GM10266 (cell line): Measurements from ENCODE around the gene LOXL3.

ENCODE experiments used
- DNase-seq: peaks from one replicate; pipeline ENCODE4 v3.0.0; 2012; ENCODE audit errors: extremely low spot score
- TF ChIP-seq, protein P1 (sequence below): IDR thresholded peaks from 2 replicates; pipeline ENCODE4 v1.5.1; 2012; ENCODE audit warnings: mild to moderate bottlenecking, low read depth; ENCODE audit not compliant: control insufficient read depth, insufficient read depth; ENCODE audit errors: missing control alignments

LOXL3 gene

DNA sequence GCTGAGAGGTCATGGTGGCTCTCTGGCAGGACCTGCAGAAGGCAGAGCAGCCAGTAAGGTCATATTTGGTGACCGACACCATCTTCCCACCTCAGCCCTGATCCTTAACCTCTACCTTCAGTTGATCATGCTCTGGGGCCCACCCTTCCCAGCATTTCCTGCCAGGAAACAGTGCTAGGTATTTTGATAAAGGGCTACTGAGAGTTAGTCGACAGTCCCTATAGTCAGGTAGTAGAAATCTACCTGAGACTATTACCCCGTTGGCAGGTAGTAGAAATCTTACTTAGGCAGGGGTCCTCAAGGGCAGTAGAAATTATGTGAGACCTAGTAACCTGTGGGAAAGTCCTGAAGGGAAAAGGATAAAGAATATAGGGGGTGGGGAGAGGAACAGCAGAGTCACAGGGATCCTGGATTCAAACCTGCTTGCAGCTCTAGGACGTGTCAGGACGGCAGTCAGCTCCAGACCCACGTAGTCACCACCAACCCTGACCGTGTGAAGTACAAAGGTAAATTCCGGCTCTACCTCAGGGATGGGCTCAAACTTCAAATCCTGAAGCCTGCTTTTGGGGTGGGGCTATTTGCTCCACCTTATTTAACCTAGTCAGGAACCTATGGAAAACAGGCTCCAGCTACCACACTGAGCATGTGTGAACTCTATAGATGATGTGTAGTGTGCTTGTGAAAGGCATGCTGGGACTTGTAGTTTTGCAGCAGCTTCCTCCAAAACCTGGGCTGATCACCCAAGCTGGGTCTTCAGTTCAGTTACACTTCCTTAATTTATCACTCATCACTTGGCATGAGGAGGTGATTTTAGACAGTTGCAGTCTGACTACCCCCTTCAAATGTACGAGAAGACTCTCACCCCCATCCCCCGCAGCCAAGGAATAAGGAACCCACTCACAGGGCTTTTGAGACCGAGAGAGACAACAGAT lies 27.8 kb downstream of the LOXL3 start, which contains the start of gene DQX1:
Gene DQX1, minus strand, starts transcription at position 515 of the 932 bp plus-strand sequence. Its CDS starts 502 bp downstream, at position 13.
- peak; percentile 69 for DNase-seq
- TF ChIP-seq, protein P1, sequence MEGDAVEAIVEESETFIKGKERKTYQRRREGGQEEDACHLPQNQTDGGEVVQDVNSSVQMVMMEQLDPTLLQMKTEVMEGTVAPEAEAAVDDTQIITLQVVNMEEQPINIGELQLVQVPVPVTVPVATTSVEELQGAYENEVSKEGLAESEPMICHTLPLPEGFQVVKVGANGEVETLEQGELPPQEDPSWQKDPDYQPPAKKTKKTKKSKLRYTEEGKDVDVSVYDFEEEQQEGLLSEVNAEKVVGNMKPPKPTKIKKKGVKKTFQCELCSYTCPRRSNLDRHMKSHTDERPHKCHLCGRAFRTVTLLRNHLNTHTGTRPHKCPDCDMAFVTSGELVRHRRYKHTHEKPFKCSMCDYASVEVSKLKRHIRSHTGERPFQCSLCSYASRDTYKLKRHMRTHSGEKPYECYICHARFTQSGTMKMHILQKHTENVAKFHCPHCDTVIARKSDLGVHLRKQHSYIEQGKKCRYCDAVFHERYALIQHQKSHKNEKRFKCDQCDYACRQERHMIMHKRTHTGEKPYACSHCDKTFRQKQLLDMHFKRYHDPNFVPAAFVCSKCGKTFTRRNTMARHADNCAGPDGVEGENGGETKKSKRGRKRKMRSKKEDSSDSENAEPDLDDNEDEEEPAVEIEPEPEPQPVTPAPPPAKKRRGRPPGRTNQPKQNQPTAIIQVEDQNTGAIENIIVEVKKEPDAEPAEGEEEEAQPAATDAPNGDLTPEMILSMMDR = no peak

DNA sequence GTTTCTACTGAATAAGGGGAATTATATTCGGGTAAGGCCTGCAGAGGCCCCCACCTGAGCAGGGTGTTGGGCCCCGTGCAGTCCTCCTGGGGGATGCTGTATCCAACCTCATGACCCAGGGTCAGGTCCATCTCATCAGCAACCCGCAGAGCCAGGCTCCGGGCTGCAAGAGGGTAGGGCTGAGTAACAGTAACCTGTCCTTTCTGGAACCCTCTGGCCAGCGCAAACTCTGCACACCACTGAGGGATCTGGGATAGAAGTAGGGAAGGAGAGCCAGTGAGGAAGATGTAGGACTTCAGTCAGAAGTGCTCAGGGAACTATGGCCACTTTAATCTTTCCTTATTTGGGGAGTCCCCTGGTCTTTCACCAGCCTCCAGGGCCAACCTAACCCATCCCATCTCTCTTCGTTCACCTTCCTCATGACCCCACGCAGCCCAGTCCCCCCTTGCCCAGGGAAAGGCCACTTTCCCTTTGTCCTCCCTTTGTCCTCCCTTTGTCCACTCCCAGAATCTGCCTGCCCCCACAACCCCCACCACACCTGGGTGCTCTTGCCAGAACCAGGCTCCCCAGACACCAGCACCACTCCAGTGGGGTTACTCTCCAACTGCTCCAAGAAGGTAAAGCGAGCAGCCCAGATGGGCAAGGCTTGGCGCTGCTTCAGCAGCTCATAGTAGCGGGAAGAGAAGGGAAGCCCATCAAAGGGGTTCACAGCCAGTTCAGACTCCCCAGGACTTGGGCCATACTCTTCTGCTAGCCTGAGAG lies 28.6 kb downstream of the LOXL3 start:
- DNase-seq = no peak

DNA sequence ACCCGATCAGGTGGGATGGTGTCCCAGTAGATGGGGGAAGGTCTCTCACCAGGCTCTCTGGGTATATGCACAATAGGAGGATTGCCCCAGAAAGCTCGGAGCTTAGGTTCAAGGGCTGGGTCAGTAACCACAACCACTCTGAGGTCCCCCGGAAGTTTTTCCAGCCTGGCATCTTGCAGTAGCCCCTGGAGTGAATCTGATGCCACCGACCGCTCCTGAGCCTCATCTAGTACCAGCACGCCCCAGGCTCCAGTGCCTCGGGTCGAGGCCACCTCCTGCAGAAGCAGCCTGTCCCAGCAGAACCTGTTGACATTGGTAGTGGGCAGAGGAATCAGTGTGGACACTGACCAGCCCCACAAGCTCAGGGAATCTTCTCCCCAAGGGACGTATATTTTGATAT lies 29.7 kb downstream of the LOXL3 start:
- no peak for DNase-seq
- TF ChIP-seq, protein P1 = no peak

More for the DNA sequence above, 28.6 kb downstream of the LOXL3 start:
- TF ChIP-seq, protein P1 = no peak

DNA sequence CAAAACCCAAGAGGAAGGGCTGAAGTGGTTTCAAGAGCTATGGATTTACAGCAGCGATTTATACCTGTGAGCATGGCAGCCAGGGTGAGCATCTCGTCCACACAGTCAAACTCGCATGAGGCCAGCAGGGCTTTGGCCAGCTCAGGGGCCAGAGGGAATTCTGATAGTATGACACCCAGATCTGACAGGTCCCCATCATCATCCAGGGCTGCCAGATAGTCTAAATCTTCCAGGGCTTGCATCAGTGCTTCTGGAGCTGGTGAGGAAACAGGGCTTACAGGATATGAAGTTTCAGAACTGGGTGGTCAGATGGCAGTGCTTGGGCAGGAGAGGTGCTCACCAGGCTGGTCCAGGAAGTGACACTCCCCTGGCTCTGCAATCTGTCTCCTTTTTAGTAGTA lies 31.2 kb downstream of the LOXL3 start:
- DNase-seq = no peak
- TF ChIP-seq, protein P1 = no peak

DNA sequence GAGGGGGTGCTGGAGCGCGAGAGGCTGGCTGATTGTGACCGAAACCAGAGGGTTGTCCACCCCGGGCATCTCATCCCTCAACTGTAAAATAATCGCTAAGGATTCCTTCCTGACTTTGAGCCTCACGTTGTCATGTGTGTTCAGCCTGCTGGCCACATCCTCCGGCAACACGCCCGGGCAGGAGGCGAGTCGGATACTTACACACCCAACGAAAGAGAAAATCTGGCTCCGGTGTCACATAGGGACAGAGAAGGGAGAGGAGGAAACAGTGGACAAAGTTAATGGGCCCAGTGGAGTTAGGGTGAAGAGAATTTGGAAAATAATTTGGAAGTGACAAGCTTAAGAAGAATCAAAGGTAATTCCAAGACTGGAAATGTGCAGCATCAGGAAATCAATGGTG lies 37.1 kb downstream of the LOXL3 start:
- DNase-seq = no peak
- TF ChIP-seq, protein P1 = no peak

DNA sequence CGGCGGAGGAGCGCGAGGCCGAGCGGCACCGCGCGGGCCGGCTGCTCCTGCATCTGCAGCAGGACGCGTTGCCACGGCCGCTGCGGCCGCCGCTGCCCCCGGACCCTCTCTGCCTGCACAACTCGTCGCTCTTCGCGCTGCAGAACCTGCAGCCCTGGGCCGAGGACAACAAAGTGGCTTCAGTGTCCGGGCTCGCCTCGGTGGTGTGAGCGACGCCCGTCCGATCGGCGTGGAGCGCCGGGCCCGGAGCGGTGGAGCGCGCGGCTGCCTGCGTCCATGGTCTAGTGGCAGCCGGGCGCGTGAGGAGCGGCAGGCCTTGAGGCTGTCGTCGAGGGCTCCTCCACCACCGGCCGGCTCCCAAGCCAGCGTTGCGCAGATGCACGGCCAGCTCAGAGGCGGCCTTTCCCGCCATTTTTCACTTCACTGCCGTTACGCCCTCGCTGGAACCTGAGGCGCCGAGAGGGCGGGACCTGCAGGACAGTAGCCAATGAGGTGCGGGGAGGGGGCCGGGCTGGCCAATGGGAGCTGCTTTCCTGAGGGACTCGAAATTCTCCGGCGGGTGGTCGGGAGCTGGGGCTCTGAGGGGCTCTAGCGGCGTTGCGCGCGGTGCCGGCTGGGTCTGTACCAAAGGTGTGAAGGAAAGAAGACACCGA lies 37.6 kb downstream of the LOXL3 start:
- TF ChIP-seq, protein P1 = no peak
- DNase-seq = peak; percentile 92
